ENCODE results near the gene PLEKHM1.

GRCh38 chr17:45391291-45391690, 99.2 kb downstream of the PLEKHM1 start:
- TF ChIP-seq CTCF (IDR thresholded peaks at IDR 0.05; ENCODE audit: low read depth, low read length): no peak
- no peak for TF ChIP-seq MAX (IDR thresholded peaks at IDR 0.05; ENCODE audit: low read depth, low read length)
